GM21367 (cell line): Measurements from ENCODE around the gene BTBD1.

Experiments
- ATAC-seq: cut with Tn5 transposase; IDR thresholded peaks from one replicate; pipeline ENCODE4 v1.9.1; 2021; ENCODE audit not compliant: unreplicated experiment

The BTBD1 gene

DNA sequence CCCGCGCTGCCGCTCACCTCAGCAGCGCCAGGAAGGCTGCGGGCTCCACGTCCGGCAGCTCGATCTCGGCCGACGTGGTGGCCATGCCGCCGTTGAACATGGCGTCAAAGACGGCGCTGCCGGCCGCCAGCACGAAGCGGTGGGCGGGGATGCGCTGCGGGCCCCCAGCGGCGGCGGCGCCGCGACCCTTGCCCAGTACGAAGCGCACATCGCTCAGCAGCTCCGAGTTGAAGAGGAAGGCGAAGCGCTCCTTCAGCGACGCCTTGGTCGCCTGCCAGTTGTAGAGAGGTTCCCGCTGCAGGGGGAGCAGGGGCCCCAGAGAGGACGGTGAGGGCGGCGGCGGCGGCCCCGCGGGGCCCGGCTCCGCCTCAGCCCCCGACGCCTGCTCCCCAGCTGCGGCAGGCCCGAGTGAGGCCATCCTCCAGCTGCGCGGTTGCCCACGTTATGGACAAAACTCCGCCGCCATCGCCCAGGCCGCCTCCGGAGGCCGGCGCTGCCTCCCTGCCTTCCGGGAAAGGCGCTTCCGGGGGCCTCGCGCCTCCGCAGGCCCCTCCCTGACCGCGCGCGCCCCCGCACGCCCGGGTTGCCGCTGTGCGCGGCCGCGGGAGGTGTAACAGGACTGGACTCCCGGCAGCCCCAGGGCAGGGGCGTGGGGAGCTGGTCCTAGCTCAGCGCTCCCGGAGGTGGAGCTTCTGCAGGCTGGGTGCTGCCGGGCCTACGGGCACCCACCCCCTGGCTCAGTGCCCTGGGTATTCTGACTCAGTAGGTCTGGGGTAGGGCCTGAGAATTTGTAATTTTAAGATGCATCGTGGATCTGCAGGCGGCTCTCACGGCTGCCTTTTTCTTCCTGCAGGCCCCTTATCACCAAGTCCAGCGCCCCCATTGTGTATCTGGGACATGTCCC is at the start of gene BTBD1:
TSS of gene BTBD1 (minus strand) at position 519 of the 904 bp plus-strand sequence. CDS start at position 418, 101 bp downstream.
- peak; percentile 77 for ATAC-seq

DNA sequence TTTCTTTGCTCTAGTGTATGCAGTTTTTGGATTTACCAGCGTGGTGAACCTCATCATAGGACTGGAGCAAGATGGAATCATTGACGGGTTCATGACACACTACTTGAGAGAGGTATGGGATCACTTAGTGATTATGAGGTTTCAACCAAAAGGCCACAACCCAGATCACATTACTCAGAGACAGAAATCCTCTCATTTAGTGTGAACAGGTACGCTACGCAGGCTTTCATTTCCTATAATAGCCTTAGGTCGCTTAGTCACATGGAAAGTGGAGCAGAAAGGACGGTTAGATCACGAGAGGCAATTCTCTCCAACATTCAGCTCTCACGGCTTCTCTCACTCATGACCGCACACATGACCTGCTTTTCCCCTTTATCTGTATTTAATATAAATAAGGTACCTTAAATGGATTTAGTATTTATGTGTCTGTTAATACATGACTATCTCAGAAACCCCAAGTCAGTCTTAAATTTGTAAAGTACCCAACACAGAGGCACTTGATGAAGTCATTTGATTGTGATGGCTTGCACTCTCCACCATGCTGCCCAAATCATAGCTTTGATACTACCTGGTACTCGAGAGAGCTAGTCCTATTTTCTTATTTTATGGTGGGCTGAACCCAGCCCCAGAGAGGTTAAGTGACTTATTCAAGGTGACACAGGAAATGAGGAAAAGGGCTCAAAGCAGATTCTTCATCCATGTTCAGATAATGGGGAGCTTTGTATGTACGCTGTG is 48.9 kb upstream of the BTBD1 start:
- peak; percentile 60 for ATAC-seq

DNA sequence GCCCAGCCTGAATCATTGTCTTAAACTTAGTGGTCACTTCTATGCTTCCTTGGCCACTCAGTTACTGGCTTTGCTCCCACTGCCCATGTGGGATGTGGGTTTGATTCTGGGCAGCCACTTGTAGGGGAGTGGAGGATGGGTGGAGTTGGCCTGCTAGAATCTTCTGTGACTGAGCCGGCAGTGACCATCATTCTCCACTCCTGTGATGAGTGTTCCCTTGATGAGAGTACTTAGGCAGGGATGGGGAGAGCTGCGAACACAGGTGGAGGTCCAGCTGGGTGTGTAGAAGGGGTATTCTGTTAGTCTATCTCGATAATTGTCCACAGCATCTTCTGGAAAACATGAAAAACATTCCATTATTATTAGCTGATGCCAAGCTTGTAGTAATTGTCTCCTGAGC is 48.4 kb upstream of the BTBD1 start:
- no peak for ATAC-seq

DNA sequence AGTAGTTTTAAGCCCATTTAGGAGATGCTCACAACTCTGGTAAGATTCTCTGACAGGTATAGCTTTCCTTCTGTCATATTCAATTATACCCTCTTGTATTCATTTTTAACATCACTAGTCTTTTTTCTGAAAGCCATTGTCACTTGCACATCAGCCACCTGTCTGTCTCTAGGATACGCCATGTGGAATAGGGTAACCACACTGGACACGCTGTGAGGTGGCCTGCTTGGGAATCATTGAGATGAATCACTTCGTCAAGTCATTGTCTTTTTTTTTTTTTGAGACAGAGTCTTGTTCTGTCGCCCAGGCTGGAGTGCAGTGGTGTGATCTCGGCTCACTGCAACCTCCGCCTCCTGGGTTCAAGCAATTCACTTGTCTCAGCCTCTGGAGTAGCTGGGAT is 47.8 kb upstream of the BTBD1 start:
- no peak for ATAC-seq

DNA sequence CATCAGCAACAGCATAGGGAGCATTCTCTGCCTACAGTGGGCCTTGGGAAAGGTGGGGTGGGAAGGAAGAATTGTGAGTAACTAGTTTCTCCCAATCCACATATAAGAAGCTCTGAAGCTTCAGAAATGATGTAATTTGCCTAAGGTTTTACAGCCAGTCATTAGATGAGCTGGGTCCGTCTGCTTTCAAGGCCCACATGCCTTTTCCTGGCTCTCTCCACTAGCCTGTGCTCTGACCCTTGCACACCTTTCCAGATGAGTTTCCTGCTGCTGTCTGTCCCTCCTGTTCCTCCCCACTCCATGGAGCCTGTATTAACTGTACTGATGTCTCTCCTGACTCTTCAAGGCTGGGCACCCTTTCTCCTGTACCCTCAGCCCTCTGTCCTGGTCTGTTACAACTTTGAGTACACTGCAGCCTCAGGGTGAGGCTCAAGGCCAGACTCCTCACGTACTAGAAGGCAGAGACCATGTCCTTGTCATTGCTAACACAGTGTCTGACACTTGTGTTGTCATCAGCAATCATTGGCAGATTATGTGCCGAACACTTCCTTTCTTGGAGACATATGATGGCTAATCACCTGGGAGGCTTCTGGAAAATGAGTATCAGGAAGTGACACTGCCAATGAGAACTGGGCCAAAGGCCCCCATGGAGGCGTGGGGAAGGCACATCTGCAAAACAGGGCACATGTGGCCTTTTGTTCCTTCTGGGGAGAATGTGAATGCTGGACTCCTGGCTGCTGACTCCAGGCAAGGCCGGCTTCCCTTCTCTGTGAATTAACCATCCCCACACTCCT is 47.0 kb upstream of the BTBD1 start:
- no peak for ATAC-seq

DNA sequence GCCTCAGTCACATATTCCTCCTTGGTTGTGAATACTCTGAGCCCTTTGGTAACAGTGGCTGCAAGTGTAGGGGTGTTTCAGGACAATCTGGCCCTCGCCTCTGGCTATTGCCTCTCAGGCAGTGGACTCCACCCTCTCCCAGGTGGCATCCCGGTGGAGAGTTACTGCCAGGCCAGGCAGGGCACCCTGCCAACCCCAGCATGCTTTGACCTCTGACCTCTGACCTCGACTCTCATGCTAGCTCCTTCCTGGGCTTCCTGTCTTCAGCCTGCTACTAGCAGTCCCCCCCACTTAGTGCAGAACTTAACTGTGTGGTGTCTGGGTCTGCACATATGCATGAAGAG is 45.9 kb upstream of the BTBD1 start:
- no peak for ATAC-seq

DNA sequence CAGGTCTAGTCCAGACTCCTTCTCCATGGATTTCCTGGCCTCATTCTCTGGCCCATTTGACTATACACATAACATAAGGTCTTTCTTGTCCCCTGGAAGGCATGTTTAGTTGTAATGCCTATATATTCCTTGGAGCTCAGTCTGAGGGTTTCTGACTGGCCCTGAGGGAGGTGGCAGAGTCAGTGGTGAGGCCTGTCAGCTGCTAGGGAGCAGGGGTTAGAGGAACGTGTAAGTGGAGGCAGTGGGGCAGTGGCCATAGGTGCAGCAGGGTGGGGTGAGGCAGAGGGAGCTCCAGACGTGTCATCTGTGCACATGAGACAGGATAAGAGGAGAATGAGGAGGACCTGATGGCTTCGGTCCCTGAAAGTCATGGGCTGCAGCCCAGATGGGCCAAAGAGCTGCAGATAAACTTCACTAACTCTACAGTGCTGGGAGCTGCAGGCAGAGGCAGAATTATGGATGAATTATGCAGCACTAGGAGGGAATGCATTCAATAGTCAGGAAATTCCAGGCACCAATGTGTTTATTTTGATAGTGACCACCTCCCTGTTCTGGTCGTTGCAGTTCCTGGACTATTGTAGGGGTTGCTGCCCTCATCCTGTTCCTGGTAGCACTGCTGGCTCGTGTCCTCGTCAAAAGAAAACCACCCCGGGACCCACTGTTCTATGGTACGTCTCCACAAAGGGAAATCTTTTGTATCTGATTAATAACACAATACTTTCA is 45.3 kb upstream of the BTBD1 start:
- ATAC-seq, result no peak

DNA sequence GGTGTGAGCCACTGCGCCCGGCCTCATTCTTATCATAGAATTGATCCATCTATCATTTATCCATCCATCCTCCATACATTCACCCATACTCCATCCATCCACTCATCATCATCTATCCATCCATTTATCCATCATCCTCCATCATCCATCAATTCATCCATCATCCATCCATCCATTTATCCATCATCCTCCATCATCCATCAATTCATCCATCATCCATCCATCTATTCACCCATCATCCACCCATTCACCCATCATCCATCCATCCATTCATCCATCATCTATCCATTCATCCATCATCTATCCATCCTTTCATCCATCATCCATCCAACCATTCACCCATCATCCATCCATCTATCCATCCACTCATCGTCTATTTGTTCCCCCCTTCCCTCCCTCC is 44.1 kb upstream of the BTBD1 start:
- no peak for ATAC-seq

DNA sequence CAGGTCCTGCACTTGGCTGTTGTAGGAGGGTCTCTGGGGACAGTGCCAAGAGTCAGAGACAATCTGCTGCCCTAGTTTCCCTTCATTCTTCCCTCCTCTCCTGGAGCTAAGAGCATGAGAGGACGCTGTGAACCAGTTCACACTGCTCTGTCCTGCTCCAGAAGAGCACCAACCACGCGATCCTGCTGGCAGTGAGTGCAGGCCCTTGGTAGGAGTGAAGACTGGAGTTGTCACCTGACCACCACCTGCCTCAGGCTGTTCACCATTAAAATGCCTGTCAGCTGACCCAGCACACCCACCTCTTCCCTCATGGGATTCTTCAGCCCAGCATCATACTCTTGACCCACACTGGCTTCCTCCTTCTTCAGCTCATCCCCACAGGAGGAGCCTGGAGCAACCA is 43.3 kb upstream of the BTBD1 start:
- no peak for ATAC-seq

DNA sequence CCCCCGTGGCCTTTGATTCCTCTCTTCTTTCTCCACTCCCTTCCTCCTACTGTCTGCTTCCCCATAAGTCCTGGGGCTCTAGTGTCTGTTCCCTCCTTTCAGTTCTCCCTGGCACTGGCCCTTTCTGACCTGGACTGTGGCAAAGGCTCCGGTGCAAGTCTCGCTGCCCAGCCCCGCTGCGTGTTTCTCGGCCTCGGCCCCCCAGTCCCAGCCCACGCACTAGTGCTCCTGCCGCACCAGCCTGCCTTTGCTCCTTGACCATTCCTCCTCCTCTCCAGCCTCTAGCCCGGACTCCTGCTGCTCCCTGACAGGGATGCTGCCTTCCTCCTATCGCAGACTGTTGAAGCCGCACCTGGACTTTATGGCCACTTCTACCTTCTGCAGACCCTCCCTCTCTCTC is 42.5 kb upstream of the BTBD1 start:
- no peak for ATAC-seq

DNA sequence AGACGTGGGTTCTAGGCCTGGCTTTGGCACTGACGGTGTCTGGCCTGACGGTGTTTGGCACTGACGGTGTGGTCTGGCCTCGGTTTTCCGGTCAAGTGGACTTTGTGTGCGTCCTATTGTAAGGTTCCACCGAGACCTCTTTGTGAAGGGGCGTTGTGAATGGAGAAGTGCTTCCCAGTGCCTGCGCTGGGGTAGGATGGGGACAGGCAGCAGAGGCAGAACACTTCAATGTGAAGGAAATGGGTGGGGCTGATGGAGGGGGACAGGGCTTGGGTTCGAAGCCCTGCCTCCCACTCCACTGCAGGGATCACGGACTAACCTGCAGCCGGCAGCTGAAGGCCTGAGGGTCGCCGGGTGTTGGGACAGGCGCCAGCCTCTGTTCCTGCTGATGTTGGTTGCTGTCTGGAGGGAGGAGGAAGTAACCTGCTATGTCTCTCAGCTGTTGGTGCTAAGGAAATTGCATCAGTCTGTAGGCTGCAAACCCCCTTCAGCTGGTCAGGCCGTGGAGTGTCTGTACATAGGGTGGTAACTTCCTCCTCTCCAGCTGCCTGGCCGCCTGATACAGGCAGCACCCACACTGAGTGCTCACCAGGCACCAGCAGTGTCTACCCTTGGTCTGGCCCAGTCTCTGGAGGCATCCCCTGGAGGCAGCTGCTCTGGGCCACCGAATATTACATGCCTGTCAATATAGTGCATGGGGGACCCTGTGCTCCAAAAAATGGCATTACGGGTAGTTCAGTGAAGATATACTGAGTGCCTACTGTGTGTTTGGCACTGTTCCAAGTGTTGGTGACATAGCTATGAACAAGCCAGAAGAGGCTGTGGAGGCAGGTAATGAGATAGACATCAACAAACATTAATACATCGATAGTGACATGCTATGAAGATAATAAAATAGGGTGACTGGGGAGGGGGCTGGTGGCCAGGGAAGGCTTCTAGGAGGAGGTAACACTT is 41.5 kb upstream of the BTBD1 start:
- ATAC-seq, result peak; percentile 76

DNA sequence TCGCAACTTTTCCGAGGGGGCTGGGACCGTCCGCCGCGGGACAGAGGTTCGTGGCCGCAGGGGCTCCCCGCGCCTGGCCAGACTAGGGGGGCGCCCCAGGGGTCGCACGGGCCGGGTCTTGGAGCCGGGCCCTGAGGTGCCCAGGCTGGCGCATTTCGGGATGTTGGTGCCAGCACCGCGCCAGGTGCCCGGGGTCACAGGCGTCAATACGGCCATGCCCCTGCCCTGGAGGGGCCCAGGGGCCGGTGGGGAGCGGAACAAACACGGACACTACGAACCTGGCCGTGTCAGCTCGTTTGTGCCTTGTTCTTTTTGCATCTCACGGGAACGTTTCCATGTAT is 40.8 kb upstream of the BTBD1 start:
- no peak for ATAC-seq

DNA sequence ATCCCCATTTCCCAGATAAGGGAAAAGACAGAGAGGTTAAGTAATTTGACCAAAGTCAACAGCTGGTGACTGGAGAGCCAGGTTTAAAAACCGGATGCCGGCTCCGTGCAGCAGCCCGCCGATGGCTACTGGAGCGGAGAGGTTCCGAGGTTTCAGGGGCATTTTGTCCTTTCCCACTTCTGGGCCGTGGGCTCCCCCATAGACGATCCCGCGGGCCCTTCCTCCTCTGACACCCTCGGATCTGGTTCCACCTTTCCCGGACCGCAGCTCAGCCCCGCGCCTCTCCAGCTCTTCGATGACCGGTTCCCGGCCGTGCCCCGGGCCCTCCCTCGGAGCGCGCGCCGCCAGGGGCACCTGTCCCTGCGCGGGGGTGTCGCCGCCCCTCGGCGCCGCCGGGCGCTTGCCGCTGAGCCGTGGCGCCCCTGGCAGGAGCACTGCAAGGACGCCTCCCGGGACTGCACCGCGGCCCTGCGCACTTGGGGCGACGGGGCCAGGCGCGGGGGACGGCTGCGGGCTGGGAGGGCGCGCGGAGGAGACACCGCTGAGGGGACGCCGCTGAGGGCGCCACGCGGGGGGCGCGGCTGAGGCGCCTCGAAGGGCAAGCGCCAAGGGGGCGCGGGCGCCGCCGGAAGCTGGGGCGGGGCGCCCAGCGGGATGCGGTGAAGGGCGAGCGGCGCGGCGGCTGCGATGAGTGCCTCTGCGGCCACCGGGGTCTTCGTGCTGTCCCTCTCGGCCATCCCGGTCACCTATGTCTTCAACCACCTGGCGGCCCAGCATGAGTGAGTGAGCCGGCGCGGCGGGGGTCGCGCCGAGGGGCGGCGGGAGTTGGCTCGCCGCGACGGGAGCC is 40.2 kb upstream of the BTBD1 start, which contains the start of gene TM6SF1:
TSS of gene TM6SF1 (plus strand) at position 652 of the 847 bp plus-strand sequence. CDS start at position 688, 36 bp downstream.
- ATAC-seq, result no peak

DNA sequence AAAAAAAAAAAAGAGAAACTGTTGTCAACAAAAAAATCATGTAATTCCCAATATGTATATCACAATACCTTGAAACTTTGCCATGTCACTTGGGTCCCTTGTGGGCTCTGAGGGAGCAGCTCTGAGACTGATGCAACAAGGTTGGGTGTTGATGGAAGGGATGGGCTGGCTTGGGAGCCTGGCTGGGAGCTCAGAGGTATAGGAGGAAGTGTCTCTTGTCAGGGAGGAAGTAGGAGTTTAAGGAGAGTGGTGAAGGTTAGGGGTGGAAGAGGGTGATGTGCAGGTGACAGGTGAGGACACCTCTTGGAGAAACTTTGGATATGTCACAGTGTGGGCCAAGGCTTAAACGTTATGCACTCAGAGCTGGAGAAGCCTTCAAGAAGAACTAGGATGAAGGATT is 38.4 kb upstream of the BTBD1 start:
- no peak for ATAC-seq

DNA sequence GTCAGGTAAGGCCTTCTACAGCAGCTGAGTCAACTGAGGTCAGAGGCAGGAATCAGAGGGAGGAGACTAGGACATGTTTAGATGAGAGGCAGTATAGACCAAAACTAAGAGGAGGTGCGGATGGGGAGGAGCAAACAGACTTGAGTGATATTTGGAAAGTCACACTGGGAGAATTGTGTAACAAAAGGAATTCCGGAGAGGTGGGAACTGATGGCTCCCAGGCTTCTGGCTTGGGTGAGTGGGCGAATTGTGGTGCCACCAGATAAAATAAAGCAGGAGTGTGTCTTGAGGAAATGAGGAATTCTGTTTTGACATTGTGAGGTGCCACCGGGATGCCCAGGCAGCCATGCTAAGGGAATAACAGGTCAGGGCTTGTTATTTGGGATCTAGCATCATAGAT is 37.1 kb upstream of the BTBD1 start:
- ATAC-seq, result no peak

DNA sequence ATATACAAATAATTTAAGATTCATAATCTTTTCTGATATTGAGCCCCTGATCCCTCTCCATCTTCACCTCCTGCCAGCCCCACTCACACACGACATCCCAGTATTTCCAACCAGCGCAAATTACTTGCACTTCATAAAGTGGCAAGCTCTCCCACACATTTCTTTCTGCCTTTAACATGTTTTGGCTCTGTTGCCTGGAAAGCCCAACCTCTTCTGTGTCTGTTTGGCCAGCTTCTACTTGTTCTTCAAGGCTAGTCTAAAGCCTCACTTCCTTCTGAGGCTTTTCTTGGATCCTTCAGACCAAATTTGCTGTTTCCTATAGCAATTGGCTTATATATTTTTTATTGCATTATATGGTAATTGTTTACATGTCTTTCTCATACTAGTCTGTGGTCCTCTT is 35.3 kb upstream of the BTBD1 start:
- ATAC-seq, result no peak

DNA sequence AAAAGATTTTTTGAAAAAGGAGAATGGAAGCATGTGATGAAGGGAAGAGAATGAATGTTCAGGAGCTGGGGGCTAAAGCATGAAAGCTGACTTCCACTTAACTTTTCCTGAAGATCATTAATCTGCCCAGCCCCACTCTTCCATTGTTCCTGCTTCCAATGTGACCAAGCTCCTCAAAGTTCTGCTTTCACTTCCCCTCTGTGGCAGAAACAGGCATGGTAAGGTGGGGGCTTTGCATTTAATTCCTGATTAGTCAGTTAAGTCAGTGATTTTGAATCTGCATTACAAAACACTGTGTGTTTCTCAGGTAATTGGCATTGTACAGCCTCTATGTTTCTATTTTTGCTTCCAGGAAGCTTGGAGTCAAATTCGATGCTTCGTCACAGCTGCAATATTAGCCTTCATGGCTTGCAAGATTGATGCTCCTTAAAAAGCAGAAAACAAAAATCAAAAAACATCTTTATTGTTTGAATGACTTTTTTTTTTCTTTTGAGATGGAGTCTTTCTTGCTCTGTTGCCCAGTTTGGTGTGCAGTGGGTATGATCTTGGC is 33.1 kb upstream of the BTBD1 start:
- no peak for ATAC-seq

DNA sequence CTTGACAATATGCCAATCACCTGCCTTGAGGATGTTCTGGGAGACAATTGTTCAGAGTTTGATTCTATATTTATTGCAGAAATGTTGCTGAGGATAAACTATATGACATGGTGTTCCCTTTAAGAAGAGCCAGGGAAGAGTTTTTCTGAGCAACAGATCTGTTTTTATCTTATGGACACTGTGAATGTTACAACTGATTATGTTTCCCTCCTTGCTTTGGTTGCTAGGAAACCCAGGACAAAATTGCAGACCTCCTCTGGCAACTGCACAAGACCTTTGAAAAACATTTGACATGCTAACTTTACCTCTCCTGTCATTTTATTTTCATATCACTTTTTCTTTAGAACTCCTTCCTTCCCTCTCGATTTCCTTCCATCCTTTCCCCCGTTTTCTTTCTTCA is 32.2 kb upstream of the BTBD1 start:
- ATAC-seq, result no peak

DNA sequence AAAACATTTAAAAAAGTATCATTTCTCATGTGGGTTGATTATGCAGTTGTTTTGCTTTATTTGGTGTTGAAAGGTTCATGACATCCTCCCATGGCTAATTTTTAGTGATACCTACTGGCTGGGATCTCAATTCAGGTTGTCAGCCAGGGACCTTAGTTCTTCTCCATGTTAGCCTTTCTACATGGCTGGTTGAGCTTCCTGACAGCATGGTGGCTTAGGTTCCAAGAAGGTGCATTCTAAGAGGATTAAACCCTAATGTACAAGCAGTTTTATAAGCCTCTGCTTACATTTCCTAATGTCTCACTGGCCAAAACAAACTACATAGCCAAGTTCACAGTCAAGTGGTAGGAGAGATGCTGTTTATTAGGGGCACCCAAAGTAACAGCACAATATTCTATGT is 31.0 kb upstream of the BTBD1 start:
- ATAC-seq, result no peak
